BE2C (cell line): ENCODE results near the gene FAM236D. TPM values are rescaled to one million over a fixed set of nuclear protein-coding genes. Genes with fewer than 3 reads are reported as not detected.
"Not testable (repeated sequence)": the region's sequence is repeated elsewhere in the genome, so short reads cannot be mapped to it uniquely, and the experiment has no call there.

Source experiments
- DNase-seq: peaks from one replicate; pipeline ENCODE4 v3.0.0-alpha.2; 2020
- H3K27me3 ChIP-seq: fragments of 250-450 bp; sonication (Bioruptor Pico); 2 replicates; pipeline ENCODE4 v1.5.1; 2020; ENCODE audit warnings: mild to moderate bottlenecking
- H3K36me3 ChIP-seq: fragments of 250-450 bp; sonication (Bioruptor Pico); 2 replicates; pipeline ENCODE4 v1.5.1; 2020; ENCODE audit warnings: mild to moderate bottlenecking
- H3K4me1 ChIP-seq: fragments of 250-450 bp; sonication (Bioruptor Pico); 2 replicates; pipeline ENCODE4 v1.5.1; 2020
- H3K4me3 ChIP-seq: 2 replicates; pipeline ENCODE4 v1.5.1; 2011; ENCODE audit warnings: low read depth, low read length
- H3K9me3 ChIP-seq: fragments of 250-450 bp; sonication (Bioruptor Pico); 2 replicates; pipeline ENCODE4 v1.5.1; 2020
- polyA plus RNA-seq: library from polyadenylated mRNA; unstranded; fragments of >200 nt; gene quantifications from one replicate; pipeline ENCODE4 v1.2.1, GENCODE V29; 2012; ENCODE audit warnings: low read depth, missing spikeins; ENCODE audit not compliant: insufficient read length, insufficient read depth

Gene FAM236D
- not detected for polyA plus RNA-seq

DNA sequence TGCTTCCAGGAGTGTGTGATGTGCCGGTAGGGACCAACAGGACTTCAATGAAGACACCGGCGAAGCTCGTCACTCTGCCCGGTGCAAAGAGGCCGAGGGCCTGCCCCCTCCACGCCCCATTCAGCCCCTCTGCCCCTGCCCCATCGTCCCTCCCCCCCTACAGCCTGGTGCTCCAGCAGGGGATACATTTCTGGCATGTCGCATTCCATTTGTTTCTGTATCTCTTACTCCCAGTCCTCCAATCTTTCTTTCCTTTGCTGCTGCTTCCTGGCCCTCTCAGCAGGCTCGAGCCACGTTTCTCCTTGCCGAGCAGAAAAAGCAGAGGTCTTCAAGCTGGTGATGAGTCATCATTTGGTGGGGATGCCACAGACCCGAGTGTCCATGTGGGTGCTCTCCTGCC, at the start of gene FAM236D:
Gene FAM236D (minus strand): TSS at position 101 of the 400 bp plus-strand sequence. CDS start 100 bp downstream, at position 1.
- not testable (repeated sequence) for H3K4me3 ChIP-seq, H3K9me3 ChIP-seq, H3K27me3 ChIP-seq, H3K4me1 ChIP-seq, H3K36me3 ChIP-seq, DNase-seq

- not testable (repeated sequence) for H3K36me3 ChIP-seq, H3K27me3 ChIP-seq, H3K4me3 ChIP-seq
These were observed 29.5 kb upstream of the FAM236D start for GRCh38 chrX:72837532-72837931.

GRCh38 chrX:72830701-72831100, 22.7 kb upstream of the FAM236D start:
- DNase-seq, H3K36me3 ChIP-seq, H3K9me3 ChIP-seq, H3K4me3 ChIP-seq, H3K4me1 ChIP-seq, H3K27me3 ChIP-seq: not testable (repeated sequence)

More at GRCh38 chrX:72837532-72837931, 29.5 kb upstream of the FAM236D start:
- DNase-seq, H3K9me3 ChIP-seq, H3K4me1 ChIP-seq: not testable (repeated sequence)

DNA sequence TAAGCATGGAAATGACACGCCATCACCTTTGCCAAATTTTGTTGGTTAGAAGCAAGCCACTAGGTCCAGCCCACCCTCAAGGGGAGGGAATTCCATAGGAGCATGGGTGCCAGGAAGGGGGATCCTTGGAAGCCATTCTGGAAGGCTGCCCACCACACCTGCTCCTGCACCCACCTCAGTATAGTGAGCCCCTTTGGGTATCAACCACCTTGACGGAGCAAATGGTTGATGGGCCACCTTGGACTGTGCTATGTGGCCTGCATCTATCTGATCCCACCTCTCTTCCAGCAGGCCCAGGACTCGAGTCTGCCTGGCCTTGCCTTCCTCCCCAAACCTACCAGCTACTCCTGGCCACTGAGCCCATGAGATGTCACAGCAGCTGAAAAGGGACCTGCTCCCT, 17.6 kb downstream of the FAM236D start:
- H3K4me1 ChIP-seq, DNase-seq, H3K9me3 ChIP-seq, H3K4me3 ChIP-seq, H3K36me3 ChIP-seq, H3K27me3 ChIP-seq: not testable (repeated sequence)

- not testable (repeated sequence) for DNase-seq, H3K36me3 ChIP-seq, H3K4me3 ChIP-seq, H3K27me3 ChIP-seq, H3K4me1 ChIP-seq, H3K9me3 ChIP-seq
These were observed 19.9 kb downstream of the FAM236D start for GRCh38 chrX:72788142-72788541.

DNA sequence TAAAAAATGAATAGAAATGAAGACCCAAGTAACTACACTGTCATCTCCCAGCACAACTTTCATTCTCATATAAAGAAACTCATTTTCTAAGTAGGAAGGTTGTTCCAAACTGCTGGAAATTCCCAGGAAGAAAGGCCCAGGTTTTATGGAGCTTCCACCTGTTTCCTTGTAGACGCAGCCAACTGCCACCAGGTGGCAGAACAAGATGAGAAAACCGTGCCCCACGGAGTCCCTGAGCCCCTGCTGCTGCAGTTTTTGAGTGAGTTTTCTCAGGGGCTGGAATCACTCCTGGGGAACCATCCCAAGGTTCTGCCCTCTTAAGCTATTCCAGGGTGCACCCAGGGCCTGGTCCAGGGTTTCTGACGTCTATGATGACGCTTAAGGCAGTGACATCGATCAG, 24.0 kb downstream of the FAM236D start:
- H3K27me3 ChIP-seq, H3K9me3 ChIP-seq, H3K4me1 ChIP-seq, DNase-seq, H3K4me3 ChIP-seq, H3K36me3 ChIP-seq: not testable (repeated sequence)

DNA sequence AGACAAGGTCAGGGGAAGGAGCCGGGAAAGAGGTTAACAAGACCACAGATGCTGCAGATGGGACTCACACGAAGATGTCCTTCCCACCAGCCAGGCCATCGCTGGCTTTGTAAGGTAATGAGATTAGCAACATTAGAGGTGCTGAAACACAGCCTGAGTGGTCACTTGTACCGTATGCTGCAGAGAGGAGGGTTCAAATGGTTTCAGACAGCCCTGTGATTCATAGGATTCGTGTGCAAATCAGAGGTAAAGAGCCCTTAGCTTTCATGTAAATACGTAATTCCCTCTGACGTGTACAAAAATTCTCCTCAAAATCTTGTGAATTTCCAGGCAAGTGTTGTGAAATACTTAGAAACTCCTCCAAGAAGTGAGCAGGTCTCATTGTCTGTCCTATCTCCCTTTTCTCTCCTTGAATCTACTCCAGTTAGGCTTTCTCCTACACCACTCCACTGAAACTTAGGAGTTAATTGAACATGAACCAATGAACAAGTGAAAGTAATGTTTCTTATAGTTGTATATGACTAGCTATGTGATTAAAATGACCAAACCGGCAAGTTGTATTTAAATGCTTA, 24.6 kb downstream of the FAM236D start:
- H3K27me3 ChIP-seq, H3K4me3 ChIP-seq, H3K9me3 ChIP-seq, DNase-seq, H3K4me1 ChIP-seq, H3K36me3 ChIP-seq: not testable (repeated sequence)

- not testable (repeated sequence) for H3K9me3 ChIP-seq, H3K4me1 ChIP-seq, H3K4me3 ChIP-seq, DNase-seq, H3K27me3 ChIP-seq, H3K36me3 ChIP-seq
These were observed 25.4 kb downstream of the FAM236D start, which contains the start of gene FAM236B for GRCh38 chrX:72782560-72782959. Gene FAM236B (minus strand): TSS chrX:72782660. CDS start chrX:72782560, 100 bp downstream.

DNA sequence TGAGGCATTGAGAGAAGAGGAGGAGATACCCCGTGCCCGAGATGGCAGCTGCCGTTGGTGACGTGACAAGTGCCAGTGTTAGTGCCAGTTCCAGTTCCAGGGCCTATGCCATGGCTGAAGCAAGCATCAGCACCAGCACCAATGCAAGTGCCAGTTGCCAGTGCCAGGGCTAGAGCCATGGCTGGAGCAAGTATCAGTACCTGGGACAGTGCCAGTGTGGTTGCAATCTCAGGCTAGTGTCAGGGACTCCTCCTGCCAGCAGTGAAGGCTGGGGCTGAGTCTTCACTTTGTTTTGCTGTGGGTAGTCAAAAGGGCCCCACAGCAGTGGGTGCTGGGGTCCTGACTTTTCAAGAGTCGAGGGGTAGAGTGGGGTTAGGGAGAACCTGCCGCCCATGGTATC, 29.9 kb downstream of the FAM236D start:
- not testable (repeated sequence) for H3K36me3 ChIP-seq, H3K4me3 ChIP-seq, H3K9me3 ChIP-seq, H3K4me1 ChIP-seq, H3K27me3 ChIP-seq, DNase-seq

GRCh38 chrX:72777467-72777790, 30.6 kb downstream of the FAM236D start:
- not testable (repeated sequence) for H3K9me3 ChIP-seq, H3K36me3 ChIP-seq, H3K4me1 ChIP-seq, DNase-seq, H3K27me3 ChIP-seq, H3K4me3 ChIP-seq

- H3K4me1 ChIP-seq, H3K4me3 ChIP-seq, H3K36me3 ChIP-seq, DNase-seq, H3K9me3 ChIP-seq, H3K27me3 ChIP-seq: not testable (repeated sequence)
These were observed 31.1 kb downstream of the FAM236D start, which contains the start of gene DMRTC1B for GRCh38 chrX:72776653-72777466. Gene DMRTC1B (plus strand): TSS chrX:72776890. CDS start chrX:72845136, 68,246 bp downstream.

DNA sequence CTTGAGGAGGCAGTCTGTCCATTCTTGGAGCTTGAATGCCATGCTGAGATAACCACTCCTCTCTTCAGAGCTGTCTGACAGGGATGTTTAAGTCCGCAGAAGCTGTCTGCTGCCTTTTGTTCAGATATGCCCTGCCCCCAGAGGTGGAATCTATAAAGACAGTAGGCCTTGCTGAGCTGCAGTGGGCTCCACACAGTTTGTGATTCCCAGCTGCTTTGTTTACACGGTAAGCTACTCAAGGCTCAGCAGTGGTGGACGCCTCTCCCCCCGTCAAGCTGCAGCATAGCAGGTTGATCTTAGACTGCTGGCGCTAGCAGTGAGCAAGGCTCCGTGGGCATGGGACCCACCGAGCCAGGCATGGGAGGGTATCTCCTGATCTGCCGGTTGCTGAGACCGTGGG, 47.6 kb downstream of the FAM236D start:
- H3K9me3 ChIP-seq, H3K36me3 ChIP-seq, H3K27me3 ChIP-seq, H3K4me3 ChIP-seq, H3K4me1 ChIP-seq, DNase-seq: not testable (repeated sequence)
